GM10266 (cell line): ENCODE data around the gene PEX26.

Experiments used
- DNase-seq: peaks from one replicate; pipeline ENCODE4 v3.0.0; 2012; ENCODE audit errors: extremely low spot score
- TF ChIP-seq, protein P1 (sequence below): IDR thresholded peaks from 2 replicates; pipeline ENCODE4 v1.5.1; 2012; ENCODE audit warnings: mild to moderate bottlenecking, low read depth; ENCODE audit not compliant: control insufficient read depth, insufficient read depth; ENCODE audit errors: missing control alignments

Gene PEX26

DNA sequence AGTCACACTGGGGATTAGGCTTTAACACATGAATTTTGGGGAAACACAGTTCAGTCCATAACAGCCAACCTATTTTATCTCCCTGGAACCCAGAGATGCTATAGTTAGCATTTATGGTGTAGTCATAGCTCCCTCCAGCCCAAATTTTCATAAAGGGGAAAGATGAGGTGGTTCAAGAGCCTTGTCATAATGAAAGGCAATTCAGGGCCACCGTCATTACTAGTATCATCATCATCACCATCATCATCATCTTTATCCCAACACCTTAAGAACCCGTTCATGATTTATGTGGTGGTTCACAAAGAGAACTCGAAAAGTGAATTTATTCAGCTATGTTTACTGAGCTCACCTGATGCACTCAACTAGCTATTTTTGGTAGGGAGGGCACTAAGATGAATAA is 30.4 kb downstream of the PEX26 start:
- TF ChIP-seq, protein P1, sequence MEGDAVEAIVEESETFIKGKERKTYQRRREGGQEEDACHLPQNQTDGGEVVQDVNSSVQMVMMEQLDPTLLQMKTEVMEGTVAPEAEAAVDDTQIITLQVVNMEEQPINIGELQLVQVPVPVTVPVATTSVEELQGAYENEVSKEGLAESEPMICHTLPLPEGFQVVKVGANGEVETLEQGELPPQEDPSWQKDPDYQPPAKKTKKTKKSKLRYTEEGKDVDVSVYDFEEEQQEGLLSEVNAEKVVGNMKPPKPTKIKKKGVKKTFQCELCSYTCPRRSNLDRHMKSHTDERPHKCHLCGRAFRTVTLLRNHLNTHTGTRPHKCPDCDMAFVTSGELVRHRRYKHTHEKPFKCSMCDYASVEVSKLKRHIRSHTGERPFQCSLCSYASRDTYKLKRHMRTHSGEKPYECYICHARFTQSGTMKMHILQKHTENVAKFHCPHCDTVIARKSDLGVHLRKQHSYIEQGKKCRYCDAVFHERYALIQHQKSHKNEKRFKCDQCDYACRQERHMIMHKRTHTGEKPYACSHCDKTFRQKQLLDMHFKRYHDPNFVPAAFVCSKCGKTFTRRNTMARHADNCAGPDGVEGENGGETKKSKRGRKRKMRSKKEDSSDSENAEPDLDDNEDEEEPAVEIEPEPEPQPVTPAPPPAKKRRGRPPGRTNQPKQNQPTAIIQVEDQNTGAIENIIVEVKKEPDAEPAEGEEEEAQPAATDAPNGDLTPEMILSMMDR, result no peak
- no peak for DNase-seq

DNA sequence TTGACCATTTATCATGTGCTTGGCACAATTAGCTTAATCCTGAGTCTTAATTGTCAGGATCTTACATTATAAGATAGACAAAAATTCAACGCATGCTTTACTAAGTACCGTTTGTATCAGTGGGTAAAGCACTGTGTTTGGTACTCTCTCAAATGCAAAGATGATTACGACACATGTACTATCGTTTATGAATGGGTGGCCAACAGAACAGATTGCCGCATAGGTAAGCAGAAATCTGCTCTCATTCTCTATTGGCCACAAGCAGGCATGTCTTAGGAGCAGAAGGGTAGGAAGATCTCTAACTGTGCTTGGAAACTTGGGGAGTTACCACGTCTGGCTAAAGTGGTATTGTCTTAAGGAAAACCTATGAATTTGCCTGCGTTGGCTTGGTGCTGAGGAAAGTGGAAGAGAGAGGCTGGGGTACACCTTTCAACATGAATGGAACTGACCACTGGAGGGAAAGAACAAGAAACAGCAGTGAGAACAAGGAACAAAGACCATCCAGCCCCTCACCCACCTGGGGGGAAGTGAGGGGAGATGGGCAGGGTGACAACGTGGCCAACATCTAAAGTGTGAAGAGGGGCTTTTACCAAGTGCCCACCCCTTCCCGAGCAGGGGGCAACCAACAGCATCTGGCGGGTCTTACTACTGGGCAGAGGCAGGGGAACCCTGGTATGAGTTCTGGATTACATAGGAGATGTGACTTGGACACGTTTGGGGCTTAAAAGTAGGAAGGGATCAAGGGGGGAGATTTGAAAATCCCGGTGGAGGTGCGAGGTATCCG is 31.8 kb downstream of the PEX26 start:
- TF ChIP-seq, protein P1, result no peak
- DNase-seq, result no peak

DNA sequence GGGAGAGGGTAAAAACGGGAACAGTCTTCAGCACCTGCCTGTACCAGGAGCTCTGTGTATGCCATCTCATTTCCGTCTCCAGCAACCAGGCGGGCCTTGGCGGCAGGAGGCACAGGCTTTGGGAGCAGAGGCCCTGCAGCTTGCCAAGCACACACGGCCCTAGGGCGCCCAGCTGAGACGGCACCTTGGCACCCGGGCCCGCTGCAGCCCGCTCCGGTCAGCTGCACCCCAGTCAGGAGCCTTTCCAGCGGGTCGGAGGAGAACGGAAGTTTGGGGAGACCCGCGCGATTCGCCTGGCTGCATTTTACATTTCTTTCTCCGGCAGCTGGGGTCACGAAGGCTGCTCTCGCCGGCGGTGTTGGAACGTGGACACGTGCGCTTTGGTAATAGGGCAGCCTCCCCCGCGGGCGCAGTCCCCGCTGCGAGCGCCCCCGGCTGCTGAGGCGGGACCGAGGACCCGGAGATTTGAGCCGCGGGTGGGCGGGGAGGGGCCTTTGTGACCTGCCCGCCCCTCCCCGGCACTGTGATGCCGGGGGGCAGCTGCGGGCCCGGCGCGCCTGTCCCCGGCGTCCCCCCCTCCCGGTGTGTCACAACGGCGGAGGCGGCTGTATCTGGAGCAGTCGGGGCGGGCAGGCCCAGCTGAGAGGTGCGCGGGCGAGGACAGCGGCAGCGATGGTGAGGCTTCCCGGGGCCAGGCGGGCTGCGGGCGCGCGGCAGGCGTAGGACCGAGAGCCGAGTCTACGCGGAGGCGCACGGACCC is 32.6 kb downstream of the PEX26 start, which contains the start of gene TUBA8:
Gene TUBA8 (plus strand): TSS at position 616 of the 760 bp plus-strand sequence. CDS start 57 bp downstream, at position 673.
- DNase-seq, result peak; percentile 70
- TF ChIP-seq, protein P1, result no peak

DNA sequence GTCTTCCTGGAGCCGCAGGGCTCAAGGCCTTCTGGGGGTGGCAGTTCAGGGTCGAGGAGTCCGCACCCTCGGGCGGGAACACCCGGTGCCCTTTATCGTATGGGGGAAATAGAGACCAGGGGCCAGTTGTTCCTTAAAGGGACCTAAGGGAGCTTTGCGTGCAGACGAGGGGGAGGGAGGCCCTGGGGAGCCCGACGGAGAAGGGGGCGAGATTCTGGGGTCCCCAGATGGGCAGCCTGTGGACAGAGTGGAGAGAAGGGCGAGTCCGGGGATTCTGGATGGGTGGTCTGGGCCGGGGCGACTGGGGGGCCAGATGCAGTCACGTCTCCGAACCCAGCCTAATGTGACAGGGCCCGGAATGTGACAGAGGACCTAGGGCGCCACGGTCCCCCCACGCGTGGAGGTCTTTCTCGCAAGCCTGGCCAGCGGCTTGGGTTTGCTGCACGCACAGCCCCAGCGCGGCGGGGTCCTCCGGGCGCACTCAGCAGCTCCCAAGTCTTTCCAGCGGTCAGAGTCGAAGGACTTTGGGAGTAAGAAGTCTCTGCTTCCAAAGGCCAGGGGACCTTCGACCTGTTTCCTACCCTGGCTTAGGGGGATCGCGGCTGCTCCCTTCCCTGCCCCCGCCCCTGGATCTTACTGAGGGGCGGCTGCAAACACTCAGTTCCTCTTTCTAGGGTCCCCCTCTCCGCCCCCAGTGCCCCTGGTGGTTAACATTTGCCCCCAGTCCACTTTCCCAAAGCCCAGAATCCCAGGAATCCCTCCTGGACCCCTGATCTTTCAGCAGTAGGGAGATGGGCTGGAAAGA is 33.4 kb downstream of the PEX26 start:
- TF ChIP-seq, protein P1, result no peak
- no peak for DNase-seq

DNA sequence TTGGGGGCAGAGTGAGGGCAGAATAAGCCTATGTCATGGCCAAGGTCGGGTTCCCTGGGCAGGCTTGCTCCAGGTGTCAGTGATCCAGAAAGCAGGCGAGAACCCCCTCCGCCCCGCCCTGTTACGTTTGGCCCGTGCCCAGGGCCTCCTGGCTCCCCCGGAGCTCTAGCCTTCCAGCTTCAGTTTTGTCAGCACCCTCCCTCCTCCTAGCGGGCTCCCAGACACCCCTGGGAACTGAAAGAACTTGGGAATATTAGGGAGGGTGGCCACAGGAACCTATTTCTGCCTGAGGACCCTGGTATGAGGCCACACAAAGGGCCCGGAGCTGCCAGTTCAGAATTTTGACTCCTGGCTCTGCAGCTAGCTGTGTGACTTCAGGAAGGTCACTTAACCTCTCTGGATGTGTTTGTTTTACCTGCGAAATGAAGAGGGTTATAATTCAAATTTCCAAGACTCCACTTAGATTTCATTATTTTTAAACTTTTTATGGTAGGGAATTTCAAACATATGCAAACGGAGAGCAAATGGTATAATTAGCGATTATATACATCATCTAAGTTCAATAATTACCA is 34.1 kb downstream of the PEX26 start:
- DNase-seq, result no peak
- TF ChIP-seq, protein P1, result no peak

DNA sequence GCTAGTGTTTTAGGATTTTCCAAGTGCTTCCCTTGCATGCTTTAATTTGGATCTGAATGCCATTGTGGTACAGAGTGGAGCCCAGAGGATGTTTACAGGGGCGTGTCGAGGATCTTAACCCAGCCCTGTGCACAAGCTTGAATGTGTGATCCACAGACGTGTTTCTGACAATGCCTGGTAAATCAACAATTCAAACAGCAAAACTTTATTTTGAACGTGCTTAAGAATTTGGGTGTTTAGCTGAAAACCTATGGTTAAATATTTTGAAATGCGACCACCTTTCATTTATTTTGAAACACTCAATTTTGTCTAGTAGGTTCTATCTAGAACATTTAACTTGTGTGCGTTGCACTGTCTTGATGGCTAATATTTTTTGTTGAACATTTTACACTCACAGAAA is 34.6 kb downstream of the PEX26 start:
- TF ChIP-seq, protein P1, result no peak
- DNase-seq, result no peak
